Myocyte (in vitro differentiated cells): ENCODE results near the gene ERCC1. TPM values are rescaled to one million over a fixed set of nuclear protein-coding genes. Genes with fewer than 3 reads are reported as not detected.
"Not testable (repeated sequence)": the region's sequence is repeated elsewhere in the genome, so short reads cannot be mapped to it uniquely, and the experiment has no call there.

ENCODE experiments used
- DNase-seq: peaks from one replicate; pipeline ENCODE4 v3.0.0-alpha.2; 2012; ENCODE audit warnings: low read depth
- total RNA-seq: library from RNA; depleted of rRNA; stranded (reverse); fragments of >200 nt; gene quantifications from 2 replicates; pipeline ENCODE4 v1.2.3, GENCODE V29; 2014

Gene ERCC1
- total RNA-seq, 1 donor from 2014 or later: 78.3 TPM

DNA sequence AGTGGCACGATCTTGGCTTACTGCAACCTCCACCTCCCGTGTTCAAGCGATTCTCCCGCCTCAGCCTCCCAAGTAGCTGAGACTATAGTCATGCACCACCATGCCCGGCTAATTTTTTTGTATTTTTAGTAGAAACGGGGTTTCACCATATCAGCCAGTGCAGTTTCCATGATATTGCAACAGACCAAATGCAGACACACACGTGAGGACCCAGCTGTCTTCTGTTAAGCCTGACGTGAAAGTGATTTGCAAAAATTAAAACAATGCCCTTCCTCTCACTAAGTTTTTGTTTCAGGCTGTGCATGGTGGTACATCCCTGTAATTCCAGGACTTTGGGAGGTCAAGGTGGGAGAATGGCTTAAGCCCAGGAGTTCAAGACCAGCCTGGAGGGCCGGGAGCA lies 7.3 kb upstream of the ERCC1 start:
- not testable (repeated sequence) for DNase-seq

DNA sequence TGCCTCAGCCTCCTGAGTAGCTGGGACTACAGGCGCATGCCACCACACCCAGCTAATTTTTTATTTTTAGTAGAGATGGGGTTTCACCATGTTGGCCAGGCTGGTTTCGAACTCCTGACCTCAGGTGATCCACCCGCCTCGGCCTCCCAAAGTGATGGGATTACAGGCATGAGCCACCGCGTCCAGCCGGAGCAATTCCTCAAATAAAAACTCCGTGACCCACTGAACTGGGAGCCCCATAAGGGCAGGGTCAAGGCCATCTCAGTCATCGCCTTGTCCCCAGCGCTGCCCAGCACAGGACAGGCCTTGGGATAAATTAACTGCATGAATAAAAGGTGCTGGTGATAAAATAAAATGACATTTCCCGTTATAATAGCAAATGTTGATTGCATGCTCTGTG lies 6.2 kb upstream of the ERCC1 start:
- DNase-seq: not testable (repeated sequence)

DNA sequence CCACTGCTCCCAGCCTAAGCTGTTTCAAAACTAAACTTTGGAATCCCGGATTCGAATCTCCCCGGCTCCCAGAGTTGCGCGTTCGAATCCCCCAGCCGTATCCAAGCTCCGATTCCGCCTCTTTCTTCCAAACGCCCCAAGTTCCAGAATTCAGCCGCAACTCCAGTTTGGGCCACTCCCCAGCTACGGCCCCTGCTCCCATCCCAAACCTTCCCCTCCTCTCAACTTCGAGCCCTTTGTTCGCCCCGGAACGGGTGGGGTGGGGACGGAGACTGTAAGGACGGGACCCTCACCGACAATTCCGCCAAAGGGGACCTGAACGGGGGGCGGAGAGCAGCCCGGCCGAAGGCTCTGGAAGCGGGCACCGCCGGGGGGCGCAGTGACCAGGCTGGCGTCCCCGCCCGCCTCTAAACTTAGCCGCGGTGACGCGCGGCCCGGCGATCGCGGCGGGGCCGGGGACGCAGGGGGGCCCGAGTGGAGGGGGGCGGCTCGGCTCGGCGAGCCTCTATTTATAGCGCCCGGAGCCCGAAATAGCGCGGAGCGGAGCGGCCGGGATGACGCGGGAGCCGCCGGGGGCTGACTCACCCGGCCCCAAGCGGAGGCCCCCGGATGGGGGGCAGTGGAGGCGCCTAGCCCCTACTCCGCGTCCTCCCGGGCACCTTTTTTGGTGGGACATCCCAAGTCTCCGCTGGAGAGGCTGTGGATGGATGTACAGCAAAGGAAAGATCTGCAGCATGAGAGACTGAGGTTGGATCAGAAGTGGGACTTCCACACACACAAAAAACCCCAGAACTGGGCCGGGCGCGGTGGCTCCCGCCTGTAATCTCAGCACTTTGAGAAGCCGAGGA lies 4.9 kb upstream of the ERCC1 start:
- DNase-seq: peak; percentile 82

DNA sequence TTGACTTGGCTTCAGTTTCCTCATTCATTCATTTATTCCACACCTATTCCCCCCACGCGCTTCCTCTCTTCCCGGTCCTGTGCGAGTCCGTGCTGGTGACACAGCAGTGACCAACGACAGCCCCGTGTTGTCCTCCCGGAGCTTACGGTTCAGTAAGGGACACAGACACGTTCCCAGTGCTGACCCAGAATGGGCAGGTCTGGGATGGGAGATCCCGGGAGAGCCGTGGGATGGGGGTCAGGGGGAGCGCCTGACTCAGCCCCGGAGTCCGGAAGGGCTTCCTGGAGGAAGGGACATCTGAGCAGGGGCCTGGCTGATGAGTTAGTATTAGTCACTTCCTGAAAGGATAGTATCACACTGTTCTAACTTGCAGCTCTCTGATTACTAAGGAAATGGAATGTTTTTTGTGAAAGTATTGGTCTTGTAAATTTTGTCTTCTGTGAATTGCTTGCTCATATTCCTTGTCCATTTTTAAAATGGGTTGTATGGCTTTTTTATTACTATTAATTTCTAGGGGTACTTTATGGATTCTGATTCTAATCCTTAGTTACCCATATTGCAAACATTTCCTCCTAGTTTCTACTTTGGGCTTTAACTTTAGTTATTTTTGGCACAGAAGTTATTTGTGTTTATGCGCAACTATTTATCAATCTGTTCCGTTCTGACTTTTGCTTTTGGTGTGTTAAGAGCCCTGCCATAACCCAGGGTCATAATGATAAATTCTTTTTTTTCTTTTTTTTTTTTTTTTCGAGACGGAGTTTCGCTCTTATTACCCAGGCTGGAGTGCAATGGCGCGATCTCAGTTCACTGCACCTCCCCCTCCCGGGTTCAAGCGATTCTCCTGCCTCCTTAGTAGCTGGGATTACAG lies 708 bp upstream of the ERCC1 start:
- peak; percentile 87 for DNase-seq

DNA sequence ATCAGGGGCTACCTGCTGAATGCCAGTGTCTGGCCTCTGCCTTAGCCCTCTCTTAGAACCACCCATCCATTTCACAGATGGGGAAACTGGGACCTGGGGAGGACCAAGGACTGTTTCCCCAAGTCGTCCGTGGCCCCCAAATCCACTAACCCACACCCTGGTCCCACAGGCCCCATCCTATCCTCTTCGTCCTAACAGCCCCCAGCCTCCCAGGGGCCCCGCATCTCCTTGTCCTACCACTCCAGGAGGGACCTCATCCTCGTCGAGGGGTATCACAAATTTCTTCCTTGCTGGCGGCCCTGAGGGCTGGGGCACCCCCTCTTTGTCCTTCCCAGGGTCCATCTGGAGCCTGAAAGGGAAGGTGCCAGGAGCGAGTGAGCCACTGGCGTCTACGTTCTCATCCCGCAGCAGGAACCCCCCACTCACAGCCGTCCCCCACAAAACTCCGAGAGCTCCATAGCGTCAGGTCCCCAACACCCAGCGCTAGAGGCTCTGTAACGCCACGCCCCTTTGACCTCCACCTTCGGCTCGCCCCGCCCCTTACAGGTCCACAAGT lies 606 bp downstream of the ERCC1 start:
- no peak for DNase-seq

DNA sequence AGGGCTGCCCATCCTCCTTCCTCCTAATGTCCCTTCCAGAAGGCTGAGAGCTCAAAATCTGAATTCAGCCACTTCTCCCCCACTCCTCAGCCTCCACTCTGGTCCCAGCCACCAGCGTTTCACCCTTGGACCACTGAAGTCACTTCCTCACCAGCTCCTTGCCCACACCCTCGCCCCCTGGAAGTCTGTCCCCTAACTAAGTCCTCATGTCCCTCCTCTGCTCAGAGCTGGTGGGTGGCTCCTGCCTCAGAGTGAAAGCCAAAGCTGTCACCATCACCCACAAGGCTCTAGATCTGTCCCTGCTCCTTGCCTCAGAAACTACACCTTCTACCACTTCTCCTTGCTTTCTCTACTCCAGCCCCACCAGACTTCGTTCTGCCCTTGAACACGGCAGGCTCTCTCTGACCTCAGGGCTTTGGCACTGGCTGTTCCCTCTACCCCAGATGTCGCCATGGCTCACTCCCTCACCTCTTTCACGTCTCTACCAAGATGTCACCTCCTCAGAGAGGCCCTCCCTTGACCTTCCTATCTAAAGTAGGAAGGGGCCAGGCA lies 1.7 kb downstream of the ERCC1 start:
- no peak for DNase-seq

DNA sequence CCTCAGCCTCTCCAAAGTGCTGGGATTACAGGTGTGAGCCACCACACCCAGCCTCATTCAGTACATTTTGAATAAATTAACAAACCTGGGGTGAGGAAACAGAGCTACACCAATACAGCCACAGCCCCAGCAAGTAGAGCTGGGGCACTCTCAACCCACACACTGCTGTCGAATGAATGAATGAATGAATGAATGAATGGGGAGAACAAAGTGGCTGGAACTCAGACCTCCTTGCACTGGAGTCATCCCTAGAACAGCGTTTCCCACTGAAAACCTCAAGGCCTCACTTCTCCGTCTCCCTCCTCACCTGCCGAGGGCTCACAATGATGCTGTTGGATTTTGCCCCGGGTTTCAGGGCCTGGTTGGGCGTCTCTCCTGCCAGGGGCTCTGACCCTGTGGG lies 2.8 kb downstream of the ERCC1 start:
- DNase-seq: no peak

DNA sequence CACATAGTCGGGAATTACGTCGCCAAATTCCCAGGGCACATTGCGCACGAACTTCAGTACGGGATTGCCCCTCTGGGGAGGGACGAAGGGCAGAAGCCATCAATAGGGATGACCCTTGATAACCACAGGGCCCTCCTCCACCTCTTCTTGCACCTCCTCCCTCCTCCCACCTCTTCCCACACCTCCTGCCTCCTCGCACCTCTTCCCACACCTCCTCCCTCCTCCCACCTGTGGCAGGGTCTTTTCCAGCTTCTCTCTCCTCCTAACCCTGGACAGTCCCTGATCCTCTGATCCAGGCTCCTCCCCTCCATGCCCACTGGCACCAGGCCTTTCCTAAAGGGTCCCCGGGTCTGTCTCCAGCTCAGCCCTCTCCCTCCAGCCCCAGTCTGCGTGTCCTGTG lies 3.4 kb downstream of the ERCC1 start:
- DNase-seq: no peak

DNA sequence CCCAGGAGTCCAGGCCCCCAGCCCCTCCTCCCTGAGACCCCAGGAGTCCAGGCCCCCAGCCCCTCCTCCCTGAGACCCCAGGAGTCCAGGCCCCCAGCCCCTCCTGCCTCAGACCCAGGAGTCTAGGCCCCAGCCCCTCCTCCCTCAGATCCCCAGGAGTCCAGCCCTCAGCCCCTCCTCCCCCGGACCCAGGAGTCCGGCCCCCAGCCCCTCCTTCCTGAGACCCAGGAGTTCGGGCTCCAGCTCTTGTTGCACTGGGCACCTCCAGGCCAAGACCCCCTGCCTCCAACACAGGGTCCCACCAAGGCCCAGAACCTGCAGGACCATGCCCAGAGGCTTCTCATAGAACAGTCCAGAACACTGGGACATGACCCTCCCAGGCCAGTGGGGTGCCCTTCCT lies 3.8 kb downstream of the ERCC1 start:
- no peak for DNase-seq

DNA sequence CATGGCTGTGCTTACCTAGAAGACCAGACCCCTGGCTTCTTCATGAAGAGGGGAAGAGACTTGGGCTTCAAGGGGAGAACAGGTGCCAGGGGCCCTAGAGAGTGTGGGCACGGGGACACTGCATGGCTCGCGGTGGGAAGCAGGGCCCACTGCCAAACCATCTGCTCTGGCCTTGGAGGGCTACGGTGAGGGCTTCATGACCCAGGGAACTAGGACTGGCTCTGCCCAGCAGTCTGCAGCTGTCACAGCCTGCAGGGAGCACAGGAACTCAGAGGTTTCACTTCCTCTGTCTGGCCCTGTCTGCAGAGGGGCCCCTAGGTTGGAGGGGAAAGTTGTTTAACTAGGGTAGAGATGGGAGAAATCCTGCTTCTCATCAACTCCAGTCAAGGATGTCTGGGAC lies 4.3 kb downstream of the ERCC1 start:
- DNase-seq: peak; percentile 87

DNA sequence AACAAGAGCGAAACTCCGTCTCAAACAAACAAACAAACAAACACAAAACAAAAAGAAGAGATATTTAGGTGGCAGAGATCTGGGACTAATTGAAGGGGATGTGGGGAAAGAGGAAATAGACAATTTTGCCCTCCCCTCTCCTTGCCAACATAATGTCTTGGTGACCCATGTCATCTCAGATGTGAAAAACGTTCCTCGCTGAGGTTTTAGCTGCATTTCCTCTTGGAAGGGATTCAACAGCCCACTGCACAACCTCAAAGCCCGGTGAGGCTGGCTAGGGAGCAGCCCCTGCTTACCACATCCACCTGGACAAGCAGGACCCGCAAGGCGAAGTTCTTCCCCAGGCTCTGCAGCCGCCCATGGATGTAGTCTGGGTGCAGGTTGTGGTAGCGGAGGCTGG lies 4.9 kb downstream of the ERCC1 start:
- no peak for DNase-seq

DNA sequence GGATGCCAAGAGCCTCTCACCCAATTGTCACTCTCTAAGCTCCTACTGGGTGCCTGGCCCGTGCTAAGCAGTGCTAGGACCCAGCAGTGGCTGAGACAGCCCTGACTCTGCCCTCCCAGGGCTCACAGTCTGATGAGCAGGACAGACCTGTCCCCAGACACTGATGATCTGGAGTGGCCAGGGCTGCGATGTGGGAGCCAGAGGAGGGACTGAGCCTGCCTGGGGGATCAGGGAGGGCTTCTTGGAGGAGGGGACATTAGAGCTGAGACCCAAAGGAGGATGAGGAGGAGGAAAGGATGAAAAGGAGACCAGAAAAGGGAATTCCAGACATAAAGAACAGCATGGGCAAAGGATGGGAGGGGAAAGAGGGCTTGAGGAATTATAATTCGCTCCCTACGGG lies 6.6 kb downstream of the ERCC1 start:
- DNase-seq: no peak

DNA sequence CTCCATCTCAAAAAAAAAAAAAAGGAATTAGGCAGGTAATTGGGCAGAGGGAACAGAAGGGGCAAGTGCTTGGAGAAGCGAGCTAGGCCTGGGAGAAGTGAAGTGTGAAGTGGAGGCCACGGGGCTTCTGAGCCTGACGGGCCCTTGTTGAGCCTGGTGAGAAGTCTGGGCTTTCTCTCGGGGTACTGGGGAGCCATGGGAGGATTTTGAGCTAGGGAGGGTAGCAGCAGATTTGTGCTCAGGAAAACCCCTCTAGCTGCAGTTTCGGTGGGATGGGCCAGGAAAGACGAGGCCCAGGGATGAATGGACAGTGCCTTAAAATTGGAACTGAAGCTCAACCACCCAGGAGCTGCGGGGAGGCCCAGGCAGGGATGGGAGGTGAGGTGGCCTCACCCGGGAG lies 9.2 kb downstream of the ERCC1 start:
- no peak for DNase-seq

DNA sequence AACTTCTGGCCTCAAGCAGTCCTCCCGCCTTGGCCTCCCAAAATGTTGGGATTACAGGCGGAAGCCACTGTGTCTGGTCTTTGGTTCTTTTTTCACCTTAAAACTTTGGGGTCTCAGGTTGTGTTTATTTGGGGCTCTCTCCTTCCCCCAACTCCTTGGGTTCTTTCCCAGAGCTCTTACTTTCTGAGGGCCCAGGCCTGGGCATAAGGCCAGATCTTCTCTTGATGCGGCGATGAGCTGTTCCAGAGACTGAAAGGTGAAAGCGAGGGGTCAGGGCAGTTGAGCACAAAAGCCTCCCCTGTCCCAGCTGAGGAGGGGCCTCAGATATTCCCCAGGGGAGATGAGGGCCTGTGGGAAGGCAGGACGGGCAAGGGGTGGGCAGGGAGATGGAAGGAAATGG lies 10.2 kb downstream of the ERCC1 start:
- no peak for DNase-seq

DNA sequence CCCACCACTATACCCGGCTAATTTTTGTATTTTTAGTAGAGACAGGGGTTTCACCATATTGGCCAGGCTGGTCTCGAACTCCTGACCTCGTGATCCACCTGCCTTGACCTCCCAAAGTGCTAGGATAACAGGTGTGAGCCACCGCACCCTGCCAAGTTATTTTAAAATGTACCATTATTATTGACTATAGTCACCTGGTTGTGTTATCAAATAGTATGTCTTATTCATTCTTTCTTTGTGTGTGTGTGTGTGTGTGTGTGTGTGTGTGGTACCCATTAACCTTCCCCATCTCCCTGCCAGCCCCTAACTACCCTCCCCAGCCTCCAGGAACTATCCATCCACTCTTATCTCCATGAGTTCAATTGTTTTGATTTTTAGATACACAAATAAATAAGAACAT lies 13.4 kb downstream of the ERCC1 start:
- not testable (repeated sequence) for DNase-seq

DNA sequence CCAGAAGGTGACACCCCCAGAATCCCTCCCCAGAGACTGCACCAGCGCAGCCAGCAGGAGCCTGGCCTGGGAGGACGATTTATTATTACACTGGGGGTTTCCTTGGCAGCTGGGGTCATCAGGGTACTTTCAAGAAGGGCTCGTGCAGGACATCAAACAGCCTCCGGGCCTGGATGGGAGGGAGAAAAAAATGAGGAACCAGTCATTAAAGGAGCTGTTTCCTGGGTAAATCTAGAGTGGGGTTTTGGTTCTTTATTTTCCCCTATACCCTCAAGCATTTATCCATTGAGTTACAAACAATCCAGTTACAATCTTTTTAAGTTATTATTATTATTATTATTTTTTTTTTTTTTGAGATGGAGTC lies 14.2 kb downstream of the ERCC1 start:
- no peak for DNase-seq

DNA sequence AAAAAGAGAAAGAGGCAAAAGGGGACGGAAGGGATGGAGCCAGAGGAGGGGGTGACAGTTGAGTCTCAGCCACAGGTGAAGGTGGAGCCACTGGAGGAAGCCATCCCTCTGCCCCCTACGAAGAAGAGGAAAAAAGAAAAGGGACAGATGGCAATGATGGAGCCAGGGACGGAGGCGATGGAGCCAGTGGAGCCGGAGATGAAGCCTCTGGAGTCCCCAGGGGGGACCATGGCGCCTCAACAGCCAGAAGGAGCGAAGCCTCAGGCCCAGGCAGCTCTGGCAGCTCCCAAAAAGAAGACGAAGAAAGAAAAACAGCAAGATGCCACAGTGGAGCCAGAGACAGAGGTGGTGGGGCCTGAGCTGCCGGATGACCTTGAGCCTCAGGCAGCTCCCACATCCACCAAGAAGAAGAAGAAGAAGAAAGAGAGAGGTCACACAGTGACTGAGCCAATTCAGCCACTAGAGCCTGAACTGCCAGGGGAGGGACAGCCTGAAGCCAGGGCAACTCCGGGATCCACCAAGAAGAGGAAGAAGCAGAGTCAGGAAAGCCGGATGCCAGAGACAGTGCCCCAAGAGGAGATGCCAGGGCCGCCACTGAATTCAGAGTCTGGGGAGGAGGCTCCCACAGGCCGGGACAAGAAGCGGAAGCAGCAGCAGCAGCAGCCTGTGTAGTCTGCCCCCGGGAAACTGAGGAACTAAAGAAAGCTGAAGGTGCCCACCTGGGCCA lies 14.7 kb downstream of the ERCC1 start:
- no peak for DNase-seq

DNA sequence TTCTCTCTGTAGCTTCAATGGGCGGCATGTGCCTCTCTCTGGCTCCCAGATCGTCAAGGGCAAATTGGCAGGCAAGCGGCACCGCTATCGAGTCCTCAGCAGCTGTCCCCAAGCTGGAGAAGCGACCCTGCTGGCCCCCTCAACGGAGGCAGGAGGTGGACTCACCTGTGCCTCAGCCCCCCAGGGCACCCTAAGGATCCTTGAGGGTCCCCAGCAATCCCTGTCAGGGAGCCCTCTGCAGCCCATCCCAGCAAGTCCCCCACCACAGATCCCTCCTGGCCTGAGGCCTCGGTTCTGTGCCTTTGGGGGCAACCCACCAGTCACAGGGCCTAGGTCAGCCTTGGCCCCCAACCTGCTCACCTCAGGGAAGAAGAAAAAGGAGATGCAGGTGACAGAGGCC lies 15.6 kb downstream of the ERCC1 start:
- DNase-seq: no peak

DNA sequence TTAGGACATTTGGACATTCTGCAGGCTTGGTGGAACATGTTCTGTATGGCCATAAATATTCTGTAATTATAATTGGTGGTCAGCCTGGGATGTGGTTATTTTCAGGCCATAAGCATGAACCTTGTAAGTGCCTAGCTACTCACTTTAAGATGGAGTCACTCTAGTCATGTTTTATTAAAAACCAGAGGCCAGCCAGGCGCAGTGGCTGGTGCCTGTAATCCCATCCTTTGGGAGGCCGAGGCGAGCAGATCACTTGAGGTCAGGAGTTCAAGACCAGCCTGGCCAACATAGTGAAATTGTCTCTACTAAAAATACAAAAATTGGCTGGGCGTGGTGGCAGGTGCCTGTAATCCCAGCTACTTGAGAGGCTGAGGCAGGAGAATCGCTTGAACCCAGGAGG lies 16.1 kb downstream of the ERCC1 start:
- not testable (repeated sequence) for DNase-seq

DNA sequence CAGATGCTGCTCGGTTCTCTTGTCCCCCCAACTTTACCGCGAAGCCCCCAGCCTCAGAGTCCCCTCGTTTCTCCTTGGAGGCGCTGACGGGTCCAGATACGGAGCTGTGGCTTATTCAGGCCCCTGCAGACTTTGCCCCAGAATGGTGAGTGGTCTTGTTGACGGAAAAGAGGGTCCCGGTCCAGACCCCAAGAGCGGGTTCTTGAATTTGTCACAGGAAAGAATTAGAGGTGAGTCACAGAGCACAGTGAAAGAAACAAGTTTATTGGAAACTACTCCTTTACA lies 16.7 kb downstream of the ERCC1 start:
- DNase-seq: no peak
